ENCODE data around the gene PGP. TPM values are rescaled to one million over a fixed set of nuclear protein-coding genes. Genes with fewer than 3 reads are reported as not detected.

Gene PGP
- total and polyA plus RNA-seq, 2 of the 4 experiments (the other 2 are of a cell fraction): 4.1 to 9.4 TPM

- ATAC-seq (ENCODE audit: low read depth): no peak
These were observed 51.3 kb downstream of the PGP start for GRCh38 chr16:2163211-2163881.

More at GRCh38 chr16:2163211-2163881, 51.3 kb downstream of the PGP start:
- no peak overlapping the region for H2AK9ac ChIP-seq (replicated peaks; ENCODE audit: low read depth, low read length, poor library complexity)
- no peak overlapping the region for H3K9ac ChIP-seq (ENCODE audit: low read depth, low read length)
- H2BK20ac ChIP-seq (ENCODE audit: low read depth, low read length): no peak overlapping the region
- no peak overlapping the region for H3K18ac ChIP-seq (ENCODE audit: low read depth, low read length)
- H3K27me3 ChIP-seq (ENCODE audit: control insufficient read depth, insufficient read depth, low read length): no peaks in the 10 kb centered on the region
- H3K79me1 ChIP-seq (ENCODE audit: low read depth in 1 of 2, low read length in 2 of 2): peaks cover 0 to 57% of the 10 kb centered on the region in 2 experiments
- H3K14ac ChIP-seq (replicated peaks; ENCODE audit: low read depth, low read length): no peak overlapping the region
- dilution Hi-C loops (cut with HindIII; ENCODE audit: low sequenced_read_pairs, unreplicated experiment): no loop called here
- H3K9me3 ChIP-seq (ENCODE audit: control insufficient read depth, insufficient read depth, low read length): no peaks in the 10 kb centered on the region
- H4K20me1 ChIP-seq (ENCODE audit: insufficient read depth, low read length): peaks cover 71% of the 10 kb centered on the region
- intact Hi-C loops (cut with micrococcal nuclease): no loop called here
- in situ Hi-C loops (cut with MboI; ENCODE audit: low sequenced_read_pairs): no loop called here
- H2BK120ac ChIP-seq (ENCODE audit: low read depth, low read length): no peak overlapping the region
- no peak overlapping the region for H4K5ac ChIP-seq (ENCODE audit: low read depth, low read length)
- no peak overlapping the region for H2BK15ac ChIP-seq (ENCODE audit: low read depth, low read length)
- H4K8ac ChIP-seq (ENCODE audit: low read depth in 2 of 2, low read length in 2 of 2): no peak overlapping the region
- ChIA-PET CTCF (no interaction called here), POLR2A (ENCODE audit: unreplicated experiment) (no interaction called here)
- DNase-seq: no peak
- H3K56ac ChIP-seq (ENCODE audit: extremely low read depth, insufficient read depth, low read length): no peak overlapping the region
- no peak overlapping the region for H2AFZ ChIP-seq (replicated peaks; ENCODE audit: low read length, poor library complexity)
- H3K27ac ChIP-seq (ENCODE audit: insufficient read depth, low read length): no peak overlapping the region
- H3K9me1 ChIP-seq (ENCODE audit: insufficient read depth, low read length): 0 out of 2 replicates have a peak, but pooled peaks cover 2% of the 10 kb centered on the region
- H3K4me1 ChIP-seq (ENCODE audit: control insufficient read depth, insufficient read depth, low read length): peaks cover 24% of the 10 kb centered on the region
- TF ChIP-seq FOS (IDR thresholded peaks at IDR 0.05; ENCODE audit: low read depth, low read length) (no peak), RFX5 (IDR thresholded peaks at IDR 0.05; ENCODE audit: low read depth, low read length) (no peak)
- H4K91ac ChIP-seq (ENCODE audit: insufficient read depth, low read depth, low read length): no peak overlapping the region
- H3K4ac ChIP-seq (ENCODE audit: low read depth, low read length): no peak overlapping the region
- no TSS peak for BruUV-seq (replicated peaks)
- peaks cover 29% of the 10 kb centered on the region for H3K36me3 ChIP-seq (ENCODE audit: control insufficient read depth, insufficient read depth, low read length)
- H2BK5ac ChIP-seq (ENCODE audit: low read depth, low read length, poor library complexity, severe bottlenecking): no peak overlapping the region
- no peak overlapping the region for H3K23ac ChIP-seq (ENCODE audit: low read depth, low read length)
- WGBS, 2 experiments (ENCODE audit: extremely low coverage in 2 of 2, insufficient read length in 1 of 2): 98% methylated on average over 13 of the region's 26 CpGs; no CpG with 5 or more reads in 1 of the 2 experiments
- no peak overlapping the region for H3K4me3 ChIP-seq (ENCODE audit: insufficient read depth, low read depth, low read length)
- H2AK5ac ChIP-seq (ENCODE audit: low read depth, low read length): no peak overlapping the region
- no peak overlapping the region for H3K4me2 ChIP-seq (ENCODE audit: low read depth, low read length)
